Measurements from ENCODE around the gene MBD2.

DNA sequence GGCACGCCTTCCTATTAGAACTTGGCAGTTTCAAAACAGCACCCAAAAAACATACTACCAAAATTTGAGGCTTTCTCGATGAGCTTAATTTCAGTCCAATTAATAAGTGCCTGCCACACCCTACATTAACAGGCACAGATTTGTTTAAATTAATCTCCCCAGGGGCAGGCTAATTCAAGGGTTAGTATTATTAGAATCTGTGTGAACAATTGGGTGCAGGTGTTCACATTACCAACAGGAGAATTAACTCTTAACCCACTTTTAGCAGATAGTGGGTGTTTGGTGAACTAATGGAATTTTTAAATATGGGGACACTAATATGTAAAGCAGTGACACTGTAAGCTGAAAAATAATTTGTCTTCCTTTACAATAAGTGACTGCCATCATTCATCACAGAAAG, 4.1 kb downstream of the MBD2 start:
- TF ChIP-seq, protein P1, sequence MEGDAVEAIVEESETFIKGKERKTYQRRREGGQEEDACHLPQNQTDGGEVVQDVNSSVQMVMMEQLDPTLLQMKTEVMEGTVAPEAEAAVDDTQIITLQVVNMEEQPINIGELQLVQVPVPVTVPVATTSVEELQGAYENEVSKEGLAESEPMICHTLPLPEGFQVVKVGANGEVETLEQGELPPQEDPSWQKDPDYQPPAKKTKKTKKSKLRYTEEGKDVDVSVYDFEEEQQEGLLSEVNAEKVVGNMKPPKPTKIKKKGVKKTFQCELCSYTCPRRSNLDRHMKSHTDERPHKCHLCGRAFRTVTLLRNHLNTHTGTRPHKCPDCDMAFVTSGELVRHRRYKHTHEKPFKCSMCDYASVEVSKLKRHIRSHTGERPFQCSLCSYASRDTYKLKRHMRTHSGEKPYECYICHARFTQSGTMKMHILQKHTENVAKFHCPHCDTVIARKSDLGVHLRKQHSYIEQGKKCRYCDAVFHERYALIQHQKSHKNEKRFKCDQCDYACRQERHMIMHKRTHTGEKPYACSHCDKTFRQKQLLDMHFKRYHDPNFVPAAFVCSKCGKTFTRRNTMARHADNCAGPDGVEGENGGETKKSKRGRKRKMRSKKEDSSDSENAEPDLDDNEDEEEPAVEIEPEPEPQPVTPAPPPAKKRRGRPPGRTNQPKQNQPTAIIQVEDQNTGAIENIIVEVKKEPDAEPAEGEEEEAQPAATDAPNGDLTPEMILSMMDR (conservative IDR thresholded peaks at IDR 0.05): no peak
- TF ChIP-seq ZFX (IDR thresholded peaks at IDR 0.05): no peak
